H9 (cell line): ENCODE data around the gene OSBPL8. TPM values are rescaled to one million over a fixed set of nuclear protein-coding genes. Genes with fewer than 3 reads are reported as not detected.

Source experiments
- DNase-seq: peaks from one replicate; pipeline ENCODE4 v3.0.0-alpha.2; 2017
- H2AFZ ChIP-seq: one replicate; pipeline ENCODE4 v1.6.1; 2013; ENCODE audit warnings: mild to moderate bottlenecking, low read length, control low read depth, moderate library complexity
- H2AK5ac ChIP-seq: 2 replicates; pipeline ENCODE4 v1.6.1; 2013; ENCODE audit warnings: low read length, control low read depth, mixed read lengths; ENCODE audit not compliant: insufficient read length
- H2BK120ac ChIP-seq: one replicate; pipeline ENCODE4 v1.6.1; 2013; ENCODE audit warnings: low read depth, mild to moderate bottlenecking, low read length, control low read depth, inconsistent platforms; ENCODE audit not compliant: poor library complexity, severe bottlenecking
- H2BK12ac ChIP-seq: 2 replicates; pipeline ENCODE4 v1.6.1; 2013; ENCODE audit warnings: low read length, control low read depth, mixed read lengths, low read depth; ENCODE audit not compliant: insufficient read length
- H2BK15ac ChIP-seq: 2 replicates; pipeline ENCODE4 v1.6.1; 2013; ENCODE audit warnings: low read depth, low read length, control low read depth
- H2BK20ac ChIP-seq: one replicate; pipeline ENCODE4 v1.6.1; 2013; ENCODE audit warnings: low read depth, mild to moderate bottlenecking, low read length, control low read depth, inconsistent platforms; ENCODE audit not compliant: poor library complexity, severe bottlenecking
- H2BK5ac ChIP-seq: 2 replicates; pipeline ENCODE4 v1.6.1; 2013; ENCODE audit warnings: low read length, control low read depth, mixed read lengths; ENCODE audit not compliant: insufficient read length
- H3K14ac ChIP-seq: 2 replicates; pipeline ENCODE4 v1.6.1; 2013; ENCODE audit warnings: low read length, control low read depth; ENCODE audit not compliant: insufficient read depth
- H3K18ac ChIP-seq: 2 replicates; pipeline ENCODE4 v1.6.1; 2013; ENCODE audit warnings: low read depth, mild to moderate bottlenecking, mixed read lengths, low read length, control low read depth; ENCODE audit not compliant: insufficient read length
- H3K23ac ChIP-seq: 2 replicates; pipeline ENCODE4 v1.6.1; 2013; ENCODE audit warnings: low read length, control low read depth, mixed read lengths, low read depth; ENCODE audit not compliant: insufficient read length
- H3K23me2 ChIP-seq: 2 replicates; pipeline ENCODE4 v1.6.1; 2013; ENCODE audit warnings: low read depth, mild to moderate bottlenecking, mixed read lengths, low read length, control low read depth; ENCODE audit not compliant: insufficient read length, poor library complexity, severe bottlenecking
- H3K27ac ChIP-seq: 2 replicates; pipeline ENCODE4 v1.5.1; 2013; ENCODE audit warnings: low read length, control low read depth, mixed read lengths, low read depth; ENCODE audit not compliant: insufficient read length
- H3K27me3 ChIP-seq: 2 replicates; pipeline ENCODE4 v1.6.1; 2013; ENCODE audit warnings: low read length, control low read depth, inconsistent platforms; ENCODE audit not compliant: insufficient read depth
- H3K4ac ChIP-seq: 2 replicates; pipeline ENCODE4 v1.6.1; 2013; ENCODE audit warnings: low read depth, mild to moderate bottlenecking, control low read depth, inconsistent platforms, low read length, moderate library complexity
- H3K4me1 ChIP-seq: 2 replicates; pipeline ENCODE4 v1.6.1; 2013; ENCODE audit warnings: low read length, control low read depth, inconsistent platforms; ENCODE audit not compliant: insufficient read depth
- H3K4me2 ChIP-seq: 2 replicates; pipeline ENCODE4 v1.6.1; 2013; ENCODE audit warnings: low read length, control low read depth, mixed read lengths; ENCODE audit not compliant: insufficient read length, insufficient read depth
- H3K56ac ChIP-seq: 2 replicates; pipeline ENCODE4 v1.6.1; 2013; ENCODE audit warnings: low read depth, mild to moderate bottlenecking, mixed read lengths, low read length, control low read depth; ENCODE audit not compliant: insufficient read length
- H3K79me1 ChIP-seq: 2 replicates; pipeline ENCODE4 v1.6.1; 2013; ENCODE audit warnings: low read depth, mild to moderate bottlenecking, moderate library complexity, low read length, control low read depth, inconsistent platforms; ENCODE audit not compliant: insufficient read depth, poor library complexity, severe bottlenecking
- H3K79me2 ChIP-seq: 2 replicates; pipeline ENCODE4 v1.6.1; 2013; ENCODE audit warnings: low read length, control low read depth, inconsistent platforms; ENCODE audit not compliant: insufficient read depth
- H3K9ac ChIP-seq: 2 replicates; pipeline ENCODE4 v1.6.1; 2013; ENCODE audit warnings: low read length, control low read depth, mixed read lengths; ENCODE audit not compliant: insufficient read length; ENCODE audit errors: extremely low read depth
- H3K9me3 ChIP-seq: one replicate; pipeline ENCODE4 v1.6.1; 2013; ENCODE audit warnings: low read depth, low read length, inconsistent platforms; ENCODE audit not compliant: control insufficient read depth
- H3T11ph ChIP-seq: one replicate; pipeline ENCODE4 v1.6.1; 2013; ENCODE audit warnings: mild to moderate bottlenecking, low read length, control low read depth, inconsistent platforms
- H4K20me1 ChIP-seq: one replicate; pipeline ENCODE4 v1.6.1; 2013; ENCODE audit not compliant: control insufficient read depth, insufficient read length, insufficient read depth
- H4K5ac ChIP-seq: 2 replicates; pipeline ENCODE4 v1.6.1; 2013; ENCODE audit warnings: low read depth, mild to moderate bottlenecking, mixed read lengths, low read length, control low read depth; ENCODE audit not compliant: insufficient read length
- H4K8ac ChIP-seq: replicated peaks from 2 replicates; pipeline ENCODE4 v1.6.1; 2013; ENCODE audit warnings: low read length, control low read depth, mixed read lengths, low read depth; ENCODE audit not compliant: insufficient read length
- H4K91ac ChIP-seq: 2 replicates; pipeline ENCODE4 v1.6.1; 2013; ENCODE audit warnings: low read depth, mild to moderate bottlenecking, moderate library complexity, mixed read lengths, low read length, control low read depth; ENCODE audit not compliant: insufficient read length
- H3K27ac Mint-ChIP-seq, 3 experiments: 2 replicates in 2 of 3; 3 replicates in 1 of 3; pipeline ENCODE4 v1.8.0; 2020 to 2021; ENCODE audit warnings: mixed read lengths in 3 of 3, mild to moderate bottlenecking in 1 of 3, moderate library complexity in 1 of 3
- H3K27me3 Mint-ChIP-seq: 2 replicates; pipeline ENCODE4 v1.8.0; 2021; ENCODE audit warnings: low read depth, mild to moderate bottlenecking, moderate library complexity, mixed read lengths
- H3K36me3 Mint-ChIP-seq, 3 experiments: 2 replicates in 2 of 3; 3 replicates in 1 of 3; pipeline ENCODE4 v1.8.0; 2020 to 2021; ENCODE audit warnings: low read depth in 3 of 3, mixed read lengths in 3 of 3; ENCODE audit not compliant: insufficient read depth in 1 of 3
- H3K4me1 Mint-ChIP-seq, 2 experiments: 2 replicates each; pipeline ENCODE4 v1.8.0; 2020; ENCODE audit warnings: mixed read lengths in 2 of 2
- H3K4me3 Mint-ChIP-seq, 2 experiments: 2 replicates in 1 of 2; 3 replicates in 1 of 2; pipeline ENCODE4 v1.8.0; 2020 to 2021; ENCODE audit warnings: mild to moderate bottlenecking in 2 of 2, mixed read lengths in 2 of 2, moderate library complexity in 1 of 2
- H3K9me3 Mint-ChIP-seq, 2 experiments: 2 replicates in 1 of 2; 3 replicates in 1 of 2; pipeline ENCODE4 v1.8.0; 2020; ENCODE audit warnings: mild to moderate bottlenecking in 2 of 2, mixed read lengths in 2 of 2, moderate library complexity in 1 of 2
- whole genome bisulfite sequencing: extraction: QIAGEN DNeasy Blood & Tissue Kit; methylation state at CpG from one replicate; pipeline ENCODE4 v1.1.7; 2013; ENCODE audit warnings: missing lambda C conversion rate, low lambda C conversion rate, mixed read lengths; ENCODE audit not compliant: insufficient read length; ENCODE audit errors: extremely low coverage; 5-methylcytosine and 5-hydroxymethylcytosine counted together
- total RNA-seq: library from RNA; stranded (reverse); gene quantifications from 2 replicates; pipeline ENCODE4 v1.2.1, GENCODE V29; 2021
- TF ChIP-seq, protein P1 (sequence below): fragments of 200-600 bp; sonication (generic); conservative IDR thresholded peaks from 3 replicates; pipeline ENCODE4 v1.8.0; 2021; ENCODE audit warnings: antibody characterized with exemption, mild to moderate bottlenecking

OSBPL8 gene
- total RNA-seq, 1 experiment from 2014 or later, result 61.2 TPM

GRCh38 chr12:76537923-76538322, 21.6 kb downstream of the OSBPL8 start:
- H2BK20ac ChIP-seq, result no peak overlapping the region
- no peak overlapping the region for H3T11ph ChIP-seq
- H3K18ac ChIP-seq, result no peak overlapping the region
- H3K23me2 ChIP-seq, result no peaks in the 10 kb centered on the region
- H3K27ac ChIP-seq, result no peak overlapping the region
- H4K91ac ChIP-seq, result no peak overlapping the region
- no peak overlapping the region for H3K14ac ChIP-seq
- no peak overlapping the region for H2BK120ac ChIP-seq
- peaks cover 14 to 23% of the 10 kb centered on the region in 2 experiments; a peak in 3 of 4 replicates for H3K4me1 Mint-ChIP-seq
- H3K23ac ChIP-seq, result no peak overlapping the region
- no peak overlapping the region for H3K4me3 Mint-ChIP-seq
- H3K79me1 ChIP-seq, result peaks cover 5% of the 10 kb centered on the region
- H2AFZ ChIP-seq, result no peak overlapping the region
- peaks cover 0 to 13% (median 5%) of the 10 kb centered on the region in 3 experiments; a peak in 5 of 7 replicates for H3K36me3 Mint-ChIP-seq
- H3K9me3 Mint-ChIP-seq, result peaks cover 0 to 2% of the 10 kb centered on the region in 2 experiments; a peak in 1 of 5 replicates
- no peak overlapping the region for H2BK12ac ChIP-seq
- no peaks in the 10 kb centered on the region for H3K9me3 ChIP-seq
- H3K27me3 ChIP-seq, result no peaks in the 10 kb centered on the region
- no peak overlapping the region for H3K4me2 ChIP-seq
- no peak overlapping the region for H2BK15ac ChIP-seq
- H3K79me2 ChIP-seq, result peaks cover 5% of the 10 kb centered on the region; the same call in 1 of the 2 replicates
- H3K4me1 ChIP-seq, result peaks cover 4% of the 10 kb centered on the region; the same call in 1 of the 2 replicates
- H2BK5ac ChIP-seq, result no peak overlapping the region
- H4K8ac ChIP-seq, result no peak overlapping the region
- no peaks in the 10 kb centered on the region for H4K20me1 ChIP-seq
- WGBS, result no CpG with 5 or more reads among the region's 2 CpGs
- H3K4ac ChIP-seq, result no peak overlapping the region
- no peak overlapping the region for H3K27ac Mint-ChIP-seq
- no peak overlapping the region for H2AK5ac ChIP-seq
- no peaks in the 10 kb centered on the region for H3K27me3 Mint-ChIP-seq
- DNase-seq, result no peak
- H4K5ac ChIP-seq, result no peak overlapping the region
- H3K9ac ChIP-seq, result no peak overlapping the region
- TF ChIP-seq, protein P1, sequence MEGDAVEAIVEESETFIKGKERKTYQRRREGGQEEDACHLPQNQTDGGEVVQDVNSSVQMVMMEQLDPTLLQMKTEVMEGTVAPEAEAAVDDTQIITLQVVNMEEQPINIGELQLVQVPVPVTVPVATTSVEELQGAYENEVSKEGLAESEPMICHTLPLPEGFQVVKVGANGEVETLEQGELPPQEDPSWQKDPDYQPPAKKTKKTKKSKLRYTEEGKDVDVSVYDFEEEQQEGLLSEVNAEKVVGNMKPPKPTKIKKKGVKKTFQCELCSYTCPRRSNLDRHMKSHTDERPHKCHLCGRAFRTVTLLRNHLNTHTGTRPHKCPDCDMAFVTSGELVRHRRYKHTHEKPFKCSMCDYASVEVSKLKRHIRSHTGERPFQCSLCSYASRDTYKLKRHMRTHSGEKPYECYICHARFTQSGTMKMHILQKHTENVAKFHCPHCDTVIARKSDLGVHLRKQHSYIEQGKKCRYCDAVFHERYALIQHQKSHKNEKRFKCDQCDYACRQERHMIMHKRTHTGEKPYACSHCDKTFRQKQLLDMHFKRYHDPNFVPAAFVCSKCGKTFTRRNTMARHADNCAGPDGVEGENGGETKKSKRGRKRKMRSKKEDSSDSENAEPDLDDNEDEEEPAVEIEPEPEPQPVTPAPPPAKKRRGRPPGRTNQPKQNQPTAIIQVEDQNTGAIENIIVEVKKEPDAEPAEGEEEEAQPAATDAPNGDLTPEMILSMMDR, result no peak
- H3K56ac ChIP-seq, result no peak overlapping the region
